K562 (cell line): ENCODE measurements around the gene USP38. TPM values are rescaled to one million over a fixed set of nuclear protein-coding genes. Genes with fewer than 3 reads are reported as not detected.

Source experiments
- ATAC-seq: fragments of 200-7000 bp; cut with Tn5 transposase; 3 replicates; pipeline ENCODE4 v1.9.1; 2020; ENCODE audit warnings: moderate library complexity
- BruUV-seq: library from RNA; stranded (reverse); fragments of 400-500 nt; replicated peaks from 2 replicates; lab custom pipeline; 2021; lab: Mats Ljungman, UMichigan
- CTCF ChIA-PET: fragments of 300-600 bp; formaldehyde crosslinking; extraction: SDS; loops from one replicate; lab custom pipeline; 2021; ENCODE audit warnings: low intra/inter-chr PET ratio; lab: Yijun Ruan, JAX
- POLR2A ChIA-PET: fragments of 300-600, 350-650 bp; sonication (Branson Sonifier 250); formaldehyde crosslinking; extraction: SDS; loops from one replicate; lab custom pipeline; 2021; ENCODE audit warnings: antibody characterized with exemption, inconsistent platforms; lab: Yijun Ruan, JAX
- DNase-seq, 4 experiments: peaks; one replicate each; pipeline versions ENCODE4 v3.0.0 to v3.0.0-alpha.2; 2011 to 2018; ENCODE audit warnings: low spot score in 3 of 4, mixed read lengths in 3 of 4; ENCODE audit errors: extremely low read depth in 1 of 4
- FAIRE-seq: peaks from 2 replicates; lab custom pipeline; 2011; peaks lifted over from hg19 to GRCh38; lab: Jason Lieb, UNC
- H2AFZ ChIP-seq: 2 replicates; pipeline ENCODE4 v1.6.0; 2011; ENCODE audit warnings: low read depth, low read length, control low read depth, inconsistent platforms
- H3K27ac ChIP-seq: fragments of 200-600 bp; 3 replicates; pipeline ENCODE4 v1.8.0; 2011; ENCODE audit warnings: low read depth, mild to moderate bottlenecking, control low read depth, inconsistent platforms, low read length, moderate library complexity, mixed read lengths; ENCODE audit errors: extremely low read depth
- H3K27me3 ChIP-seq, 2 experiments: fragments of 300-600 bp in 1 of 2; 2 replicates in 1 of 2; 3 replicates in 1 of 2; pipeline versions ENCODE4 v1.6.0 to v1.8.0; 2011; ENCODE audit warnings: inconsistent platforms in 2 of 2, low read length in 2 of 2, mild to moderate bottlenecking in 1 of 2, mixed read lengths in 1 of 2, moderate library complexity in 1 of 2; ENCODE audit not compliant: control insufficient read depth in 2 of 2, insufficient read depth in 2 of 2
- H3K36me3 ChIP-seq: fragments of 300-600 bp; 3 replicates; pipeline ENCODE4 v1.8.0; 2011; ENCODE audit warnings: mild to moderate bottlenecking, low read length, inconsistent platforms; ENCODE audit not compliant: control insufficient read depth, insufficient read depth
- H3K4me1 ChIP-seq, 2 experiments: fragments of 200-600 bp in 1 of 2; replicated peaks in 1 of 2; 2 replicates in 1 of 2; 3 replicates in 1 of 2; pipeline versions ENCODE4 v1.5.1 to v1.8.0; 2011; ENCODE audit warnings: inconsistent platforms in 2 of 2, low read length in 2 of 2, mild to moderate bottlenecking in 1 of 2, mixed read lengths in 1 of 2, moderate library complexity in 1 of 2; ENCODE audit not compliant: control insufficient read depth in 2 of 2, insufficient read depth in 2 of 2
- H3K4me2 ChIP-seq: 2 replicates; pipeline ENCODE4 v1.6.1; 2011; ENCODE audit warnings: low read length, control low read depth, inconsistent platforms, mixed read lengths; ENCODE audit not compliant: insufficient read depth
- H3K4me3 ChIP-seq: fragments of 200-600 bp; sonication (generic), shearing (Covaris generic); 2 replicates; pipeline ENCODE4 v1.5.1; 2016; ENCODE audit warnings: control low read depth, inconsistent platforms
- H3K79me2 ChIP-seq: fragments of 200-600 bp; 3 replicates; pipeline ENCODE4 v1.8.0; 2011; ENCODE audit warnings: low read length, inconsistent platforms; ENCODE audit not compliant: control insufficient read depth, insufficient read depth
- H3K9ac ChIP-seq, 2 experiments: 2 replicates each; pipeline versions ENCODE4 v1.6.0 to v1.6.1; 2011; ENCODE audit warnings: low read depth in 2 of 2, low read length in 2 of 2, control low read depth in 1 of 2, inconsistent platforms in 1 of 2, mild to moderate bottlenecking in 1 of 2, mixed read lengths in 1 of 2; ENCODE audit not compliant: insufficient read depth in 1 of 2
- H3K9me1 ChIP-seq: one replicate; pipeline ENCODE4 v1.6.0; 2011; ENCODE audit warnings: inconsistent platforms, mild to moderate bottlenecking, low read length, moderate library complexity; ENCODE audit not compliant: control insufficient read depth, insufficient read depth
- H3K9me3 ChIP-seq: replicated peaks from 2 replicates; pipeline ENCODE4 v1.5.1; 2011; ENCODE audit warnings: low read depth, low read length, inconsistent platforms; ENCODE audit not compliant: control insufficient read depth, insufficient read depth
- H4K20me1 ChIP-seq: replicated peaks from 2 replicates; pipeline ENCODE4 v1.6.1; 2011; ENCODE audit warnings: low read length, inconsistent platforms, mixed read lengths; ENCODE audit not compliant: control insufficient read depth, insufficient read depth
- ARHGAP35 ChIP-seq: fragments of 450-650 bp; IDR thresholded peaks from 2 replicates; pipeline ENCODE4 v1.6.1; 2018; ENCODE audit not compliant: partially characterized antibody
- CHD2 ChIP-seq: IDR thresholded peaks from 2 replicates; pipeline ENCODE4 v1.6.1; 2011; ENCODE audit warnings: low read depth, low read length
- DDX20 ChIP-seq: fragments of 450-650 bp; IDR thresholded peaks from 2 replicates; pipeline ENCODE4 v1.6.1; 2016; ENCODE audit warnings: missing genetic modification characterization, low read depth, mild to moderate bottlenecking, missing compliant biosample characterization, moderate library complexity
- ESRRB ChIP-seq: fragments of 250-450 bp; sonication (Bioruptor Pico); IDR thresholded peaks from 2 replicates; pipeline ENCODE4 v1.5.0; 2020; ENCODE audit warnings: mild to moderate bottlenecking, moderate library complexity, borderline replicate concordance
- HMG20B ChIP-seq: fragments of 250-450 bp; sonication (Bioruptor Pico); IDR thresholded peaks from 2 replicates; pipeline ENCODE4 v1.5.0; 2021; ENCODE audit warnings: mild to moderate bottlenecking
- MTA1 ChIP-seq: fragments of 450-650 bp; IDR thresholded peaks from 2 replicates; pipeline ENCODE4 v1.6.1; 2017; ENCODE audit warnings: borderline replicate concordance
- NCOA1 ChIP-seq: fragments of 450-650 bp; IDR thresholded peaks from 2 replicates; pipeline ENCODE4 v1.6.1; 2016; ENCODE audit warnings: low read depth
- in situ Hi-C: fragments of 300-500 bp; cut with MboI; formaldehyde crosslinking; loops from 4 replicates; pipeline ENCODE4 v1.15.0; 2018; ENCODE audit warnings: inconsistent platforms, mixed read lengths
- intact Hi-C: fragments of 100-400 bp; cut with micrococcal nuclease; formaldehyde crosslinking; loops from 2 replicates; pipeline ENCODE4 v1.14.2; 2022
- polyA plus RNA-seq, 8 experiments: library from polyadenylated mRNA; depleted of rRNA in 4 of 8; stranded (reverse) in 5 of 8; unstranded in 3 of 8; fragments of >200 nt; fragmentation: Nextera tagmentation in 2 of 8; fragmentation: Illumina TruSeq in 1 of 8; extraction: Ambion mirVana in 2 of 8; extraction: Trizol in 1 of 8; gene quantifications; 2 replicates each; pipeline versions ENCODE4 v1.2.1 to v1.2.3, GENCODE V29; 2011 to 2014; ENCODE audit warnings: inconsistent platforms in 1 of 8, missing spikeins in 1 of 8
- total RNA-seq, 7 experiments: library from RNA; depleted of rRNA in 6 of 7; stranded (reverse); fragments of >200 nt in 6 of 7; fragmentation: Illumina TruSeq in 2 of 7; extraction: Trizol in 2 of 7; gene quantifications; 2 replicates each; pipeline versions ENCODE4 v1.2.1 to v1.2.3, GENCODE V29; 2011 to 2021; ENCODE audit warnings: low replicate concordance in 1 of 7
- TF ChIP-seq, protein P1 (sequence below): fragments of 450-650 bp; formaldehyde crosslinking; IDR thresholded peaks from 2 replicates; pipeline ENCODE4 v1.4.0; 2020; ENCODE audit warnings: mild to moderate bottlenecking, moderate library complexity
- TF ChIP-seq, protein P2 (sequence below): fragments of 250-450 bp; sonication (Bioruptor Pico); IDR thresholded peaks from 2 replicates; pipeline ENCODE4 v1.5.0; 2021

USP38 gene
- total and polyA plus RNA-seq, 9 of the 15 experiments (the other 6 are each of a cell fraction or from before 2014, with no cell fraction given): 4.2 to 20.6 (median 11.2) TPM

DNA sequence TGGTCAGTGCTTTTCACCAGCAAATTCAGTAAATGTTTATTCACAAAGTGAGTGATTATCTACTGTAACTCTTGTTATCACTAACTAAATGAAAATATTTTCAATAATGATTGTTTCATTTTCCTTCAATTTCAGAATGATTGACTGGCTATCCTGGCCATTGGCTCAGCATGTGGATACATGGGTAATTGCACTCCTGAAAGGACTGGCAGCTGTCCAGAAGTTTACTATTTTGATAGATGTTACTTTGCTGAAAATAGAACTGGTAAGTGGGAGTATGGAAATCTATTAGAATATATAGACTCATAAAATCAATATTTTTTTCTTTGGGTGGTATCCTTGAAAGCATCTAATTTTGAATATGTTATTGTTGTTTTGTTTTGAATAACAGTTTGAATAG lies 10.9 kb downstream of the USP38 start:
- Histone ChIP-seq H3K4me2 (no peak overlapping the region), H3K9ac (no peak overlapping the region), H3K36me3 (peaks cover 97% of the 10 kb centered on the region), H3K27ac (no peak overlapping the region), H4K20me1 (no peaks in the 10 kb centered on the region), H3K79me2 (peaks cover 31% of the 10 kb centered on the region), H2AFZ (no peak overlapping the region), H3K4me1 (no peaks in the 10 kb centered on the region), H3K27me3 (no peaks in the 10 kb centered on the region), H3K9me1 (no peaks in the 10 kb centered on the region), H3K9me3 (no peaks in the 10 kb centered on the region), H3K4me3 (no peak overlapping the region)
- no peak for ATAC-seq
- ChIA-PET POLR2A (interaction anchor here (0.6 kb wide), 1 partner anchor 132 kb away, joined by 3 read pairs; no protein-coding TSS in a partner anchor), CTCF (no interaction called here)
- BruUV-seq: no TSS peak
- DNase-seq: no peak
- FAIRE-seq: no peak
- in situ Hi-C loops (no loop called here), intact Hi-C loops (no loop called here)
- TF ChIP-seq MTA1 (no peak), CHD2 (no peak), ESRRB (no peak), NCOA1 (no peak), DDX20 (tag) (no peak), ARHGAP35 (no peak), HMG20B (CRISPR knock-in tag) (no peak)
- TF ChIP-seq, protein P1, sequence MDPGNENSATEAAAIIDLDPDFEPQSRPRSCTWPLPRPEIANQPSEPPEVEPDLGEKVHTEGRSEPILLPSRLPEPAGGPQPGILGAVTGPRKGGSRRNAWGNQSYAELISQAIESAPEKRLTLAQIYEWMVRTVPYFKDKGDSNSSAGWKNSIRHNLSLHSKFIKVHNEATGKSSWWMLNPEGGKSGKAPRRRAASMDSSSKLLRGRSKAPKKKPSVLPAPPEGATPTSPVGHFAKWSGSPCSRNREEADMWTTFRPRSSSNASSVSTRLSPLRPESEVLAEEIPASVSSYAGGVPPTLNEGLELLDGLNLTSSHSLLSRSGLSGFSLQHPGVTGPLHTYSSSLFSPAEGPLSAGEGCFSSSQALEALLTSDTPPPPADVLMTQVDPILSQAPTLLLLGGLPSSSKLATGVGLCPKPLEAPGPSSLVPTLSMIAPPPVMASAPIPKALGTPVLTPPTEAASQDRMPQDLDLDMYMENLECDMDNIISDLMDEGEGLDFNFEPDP (CRISPR knock-in tag): no peak
- TF ChIP-seq, protein P2, sequence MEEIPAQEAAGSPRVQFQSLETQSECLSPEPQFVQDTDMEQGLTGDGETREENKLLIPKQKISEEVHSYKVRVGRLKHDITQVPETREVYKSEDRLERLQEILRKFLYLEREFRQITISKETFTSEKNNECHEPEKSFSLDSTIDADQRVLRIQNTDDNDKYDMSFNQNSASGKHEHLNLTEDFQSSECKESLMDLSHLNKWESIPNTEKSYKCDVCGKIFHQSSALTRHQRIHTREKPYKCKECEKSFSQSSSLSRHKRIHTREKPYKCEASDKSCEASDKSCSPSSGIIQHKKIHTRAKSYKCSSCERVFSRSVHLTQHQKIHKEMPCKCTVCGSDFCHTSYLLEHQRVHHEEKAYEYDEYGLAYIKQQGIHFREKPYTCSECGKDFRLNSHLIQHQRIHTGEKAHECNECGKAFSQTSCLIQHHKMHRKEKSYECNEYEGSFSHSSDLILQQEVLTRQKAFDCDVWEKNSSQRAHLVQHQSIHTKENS: no peak
